GM23338 (cell line): ENCODE results near the gene FARS2.

Experiments used
- CREB1 ChIP-seq: fragments of 250-450 bp; sonication (Bioruptor Pico); IDR thresholded peaks from 2 replicates; pipeline ENCODE4 v1.5.0; 2020; ENCODE audit warnings: low read depth, mild to moderate bottlenecking, moderate library complexity
- CTCF ChIP-seq, 2 experiments: fragments of 200-600 bp in 1 of 2; sonication (generic) in 1 of 2; conservative IDR thresholded peaks; 2 replicates each; pipeline versions ENCODE4 v1.5.1 to v1.6.1; 2016 to 2017; ENCODE audit warnings: antibody characterized with exemption in 2 of 2, low read depth in 2 of 2, mild to moderate bottlenecking in 2 of 2, moderate library complexity in 1 of 2
- EZH2 ChIP-seq: fragments of 200-600 bp; sonication (generic); IDR thresholded peaks from one replicate; pipeline ENCODE4 v1.8.0; 2017; ENCODE audit warnings: antibody characterized with exemption, mild to moderate bottlenecking, low read depth; ENCODE audit not compliant: unreplicated experiment
- EZH2phosphoT487 ChIP-seq: fragments of 200-600 bp; sonication (generic); IDR thresholded peaks from one replicate; pipeline ENCODE4 v1.8.1; 2018; ENCODE audit warnings: antibody characterized with exemption; ENCODE audit not compliant: unreplicated experiment
- JUNB ChIP-seq: IDR thresholded peaks from one replicate; pipeline ENCODE4 v1.6.1; 2016; ENCODE audit warnings: antibody characterized with exemption; ENCODE audit not compliant: unreplicated experiment
- NANOG ChIP-seq: IDR thresholded peaks from 2 replicates; pipeline ENCODE4 v1.6.1; 2016; ENCODE audit warnings: antibody characterized with exemption, borderline replicate concordance
- POLR2AphosphoS5 ChIP-seq: IDR thresholded peaks from 2 replicates; pipeline ENCODE4 v1.6.1; 2016; ENCODE audit warnings: antibody characterized with exemption, low read depth
- REST ChIP-seq: IDR thresholded peaks from one replicate; pipeline ENCODE4 v1.6.1; 2018; ENCODE audit warnings: antibody characterized with exemption; ENCODE audit not compliant: unreplicated experiment
- ZNF114 ChIP-seq: fragments of 250-450 bp; sonication (Bioruptor Pico); IDR thresholded peaks from 2 replicates; pipeline ENCODE4 v1.5.0; 2020; ENCODE audit warnings: mild to moderate bottlenecking, moderate library complexity
- ZNF331 ChIP-seq: fragments of 250-450 bp; sonication (Bioruptor Pico); IDR thresholded peaks from 2 replicates; pipeline ENCODE4 v1.5.0; 2020; ENCODE audit warnings: low read depth, mild to moderate bottlenecking, moderate library complexity
- TF ChIP-seq, protein P1 (sequence below): IDR thresholded peaks from 2 replicates; pipeline ENCODE4 v1.6.1; 2016; ENCODE audit warnings: antibody characterized with exemption

- TF ChIP-seq CTCF (conservative IDR thresholded peaks at IDR 0.05; ENCODE audit: low read depth in 2 of 2) (no peak), REST (no peak), POLR2AphosphoS5 (no peak), EZH2phosphoT487 (no peak), EZH2 (no peak), CREB1 (no peak), ZNF331 (CRISPR knock-in tag) (no peak), NANOG (no peak), ZNF114 (CRISPR knock-in tag) (no peak), JUNB (no peak)
- TF ChIP-seq, protein P1, sequence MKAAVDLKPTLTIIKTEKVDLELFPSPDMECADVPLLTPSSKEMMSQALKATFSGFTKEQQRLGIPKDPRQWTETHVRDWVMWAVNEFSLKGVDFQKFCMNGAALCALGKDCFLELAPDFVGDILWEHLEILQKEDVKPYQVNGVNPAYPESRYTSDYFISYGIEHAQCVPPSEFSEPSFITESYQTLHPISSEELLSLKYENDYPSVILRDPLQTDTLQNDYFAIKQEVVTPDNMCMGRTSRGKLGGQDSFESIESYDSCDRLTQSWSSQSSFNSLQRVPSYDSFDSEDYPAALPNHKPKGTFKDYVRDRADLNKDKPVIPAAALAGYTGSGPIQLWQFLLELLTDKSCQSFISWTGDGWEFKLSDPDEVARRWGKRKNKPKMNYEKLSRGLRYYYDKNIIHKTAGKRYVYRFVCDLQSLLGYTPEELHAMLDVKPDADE = no peak
Measured at GRCh38 chr6:5584078-5584482, 322.8 kb downstream of the FARS2 start.
